ENCODE measurements around the gene ADCY9.
"Not testable (repeated sequence)": the region's sequence is repeated elsewhere in the genome, so short reads cannot be mapped to it uniquely, and the experiment has no call there.

DNA sequence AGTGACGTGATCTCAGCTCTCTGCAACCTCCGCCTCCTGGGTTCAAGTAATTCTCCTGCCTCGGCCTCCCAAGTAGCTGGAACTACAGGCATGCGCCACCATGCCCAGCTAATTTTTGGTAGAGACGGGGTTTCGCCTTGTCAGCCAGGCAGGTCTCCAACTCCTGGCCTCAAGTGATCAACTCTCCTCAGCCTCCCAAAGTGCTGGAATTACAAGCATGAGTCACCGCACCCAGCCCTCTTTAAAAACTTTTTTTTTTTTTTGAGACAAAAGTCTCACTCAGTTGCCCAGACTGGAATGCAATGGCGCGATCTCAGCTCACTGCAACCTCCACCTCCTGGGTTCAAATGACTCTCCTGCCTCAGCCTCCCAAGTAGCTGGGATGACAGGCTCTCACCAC, 43.1 kb downstream of the ADCY9 start:
- TF ChIP-seq, protein P1, sequence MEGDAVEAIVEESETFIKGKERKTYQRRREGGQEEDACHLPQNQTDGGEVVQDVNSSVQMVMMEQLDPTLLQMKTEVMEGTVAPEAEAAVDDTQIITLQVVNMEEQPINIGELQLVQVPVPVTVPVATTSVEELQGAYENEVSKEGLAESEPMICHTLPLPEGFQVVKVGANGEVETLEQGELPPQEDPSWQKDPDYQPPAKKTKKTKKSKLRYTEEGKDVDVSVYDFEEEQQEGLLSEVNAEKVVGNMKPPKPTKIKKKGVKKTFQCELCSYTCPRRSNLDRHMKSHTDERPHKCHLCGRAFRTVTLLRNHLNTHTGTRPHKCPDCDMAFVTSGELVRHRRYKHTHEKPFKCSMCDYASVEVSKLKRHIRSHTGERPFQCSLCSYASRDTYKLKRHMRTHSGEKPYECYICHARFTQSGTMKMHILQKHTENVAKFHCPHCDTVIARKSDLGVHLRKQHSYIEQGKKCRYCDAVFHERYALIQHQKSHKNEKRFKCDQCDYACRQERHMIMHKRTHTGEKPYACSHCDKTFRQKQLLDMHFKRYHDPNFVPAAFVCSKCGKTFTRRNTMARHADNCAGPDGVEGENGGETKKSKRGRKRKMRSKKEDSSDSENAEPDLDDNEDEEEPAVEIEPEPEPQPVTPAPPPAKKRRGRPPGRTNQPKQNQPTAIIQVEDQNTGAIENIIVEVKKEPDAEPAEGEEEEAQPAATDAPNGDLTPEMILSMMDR (IDR thresholded peaks at IDR 0.05), result not testable (repeated sequence)
- not testable (repeated sequence) for TF ChIP-seq POLR2A (IDR thresholded peaks at IDR 0.05)
